Measurements from ENCODE around the gene SPACDR.
"Not testable (repeated sequence)": the region's sequence is repeated elsewhere in the genome, so short reads cannot be mapped to it uniquely, and the experiment has no call there.

SPACDR gene

DNA sequence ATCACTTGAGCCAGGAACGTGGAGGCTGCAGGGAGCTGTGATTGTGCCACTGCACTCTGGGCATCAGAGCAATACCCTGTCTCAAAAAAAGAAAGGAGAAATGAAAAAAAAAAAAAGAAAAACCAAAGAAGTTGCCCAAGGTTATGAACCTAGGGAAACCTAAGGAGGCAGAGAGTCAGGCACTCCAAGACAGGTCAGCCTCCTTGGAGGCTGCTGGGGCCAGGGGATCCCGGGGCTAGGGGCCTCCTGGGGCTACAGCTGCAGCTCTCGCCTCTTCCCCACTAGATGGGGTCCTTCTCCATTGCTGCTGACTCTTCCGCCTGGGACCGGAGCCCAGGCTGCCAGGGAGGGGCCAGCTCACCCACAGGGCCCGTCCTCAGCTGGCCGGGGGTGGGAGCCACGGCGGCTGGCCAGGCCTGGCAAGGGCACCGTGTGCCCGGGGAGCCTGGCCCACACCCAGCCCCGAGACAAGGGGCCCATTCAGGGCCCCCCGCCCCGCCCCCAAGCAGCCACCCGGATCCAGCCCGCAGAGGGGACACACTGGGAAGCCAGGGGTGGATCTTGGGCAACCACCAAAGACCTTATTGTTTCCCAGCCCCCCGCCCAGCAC, 1.7 kb upstream of the SPACDR start:
- no peak for DNase-seq (ENCODE audit: low read depth)

- no peak for DNase-seq (ENCODE audit: low read depth)
These were observed 1.2 kb upstream of the SPACDR start for GRCh38 chr7:100465299-100465698.

DNA sequence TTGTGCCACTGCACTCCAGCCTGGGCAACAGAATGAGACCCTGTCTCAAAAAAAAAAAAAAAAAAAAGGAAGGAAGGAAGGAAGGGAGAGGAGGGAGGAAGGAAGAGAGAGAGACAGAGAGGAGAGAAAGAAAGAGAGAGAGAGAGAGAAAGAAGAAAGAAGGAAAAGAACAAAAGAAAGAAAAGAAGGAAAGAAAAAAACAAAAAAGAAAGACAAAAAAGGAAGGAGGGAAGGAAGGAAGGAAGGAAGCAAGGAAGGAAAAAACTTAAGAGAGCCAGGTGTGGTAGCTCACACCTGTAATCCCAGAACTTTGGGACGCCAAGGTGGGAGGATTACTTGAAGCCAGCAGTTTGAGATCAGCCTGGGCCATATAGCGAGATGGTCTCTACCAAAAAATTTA, 731 bp upstream of the SPACDR start:
- no peak for DNase-seq (ENCODE audit: low read depth)

- DNase-seq (ENCODE audit: low read depth) = no peak
These were observed 7.0 kb downstream of the SPACDR start for GRCh38 chr7:100457033-100457432.

GRCh38 chr7:100456562-100456961, 7.5 kb downstream of the SPACDR start:
- DNase-seq (ENCODE audit: low read depth) = no peak

- DNase-seq (ENCODE audit: low read depth) = no peak
These were observed 8.9 kb downstream of the SPACDR start for GRCh38 chr7:100455206-100455605.

DNA sequence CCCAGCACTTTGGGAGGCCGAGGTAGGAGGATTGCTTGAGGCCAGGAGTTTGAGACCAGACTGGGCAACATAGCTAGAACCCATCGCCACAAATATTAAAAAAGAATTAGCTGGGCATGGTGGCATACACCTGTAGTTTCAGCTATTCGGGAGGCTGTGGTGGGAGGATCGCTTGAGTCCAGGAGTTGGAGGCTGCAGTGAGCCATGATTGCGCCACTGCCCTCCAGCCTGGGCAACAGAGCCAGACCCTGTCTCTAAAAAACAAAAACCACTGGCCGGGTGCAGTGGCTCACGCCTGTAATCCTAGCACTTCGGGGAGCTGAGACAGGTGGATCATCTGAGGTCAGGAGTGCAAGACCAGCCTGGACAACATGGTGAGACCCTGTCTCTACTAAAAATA, 10.2 kb downstream of the SPACDR start:
- DNase-seq (ENCODE audit: low read depth) = not testable (repeated sequence)

GRCh38 chr7:100452513-100452912, 11.5 kb downstream of the SPACDR start:
- no peak for DNase-seq (ENCODE audit: low read depth)

DNA sequence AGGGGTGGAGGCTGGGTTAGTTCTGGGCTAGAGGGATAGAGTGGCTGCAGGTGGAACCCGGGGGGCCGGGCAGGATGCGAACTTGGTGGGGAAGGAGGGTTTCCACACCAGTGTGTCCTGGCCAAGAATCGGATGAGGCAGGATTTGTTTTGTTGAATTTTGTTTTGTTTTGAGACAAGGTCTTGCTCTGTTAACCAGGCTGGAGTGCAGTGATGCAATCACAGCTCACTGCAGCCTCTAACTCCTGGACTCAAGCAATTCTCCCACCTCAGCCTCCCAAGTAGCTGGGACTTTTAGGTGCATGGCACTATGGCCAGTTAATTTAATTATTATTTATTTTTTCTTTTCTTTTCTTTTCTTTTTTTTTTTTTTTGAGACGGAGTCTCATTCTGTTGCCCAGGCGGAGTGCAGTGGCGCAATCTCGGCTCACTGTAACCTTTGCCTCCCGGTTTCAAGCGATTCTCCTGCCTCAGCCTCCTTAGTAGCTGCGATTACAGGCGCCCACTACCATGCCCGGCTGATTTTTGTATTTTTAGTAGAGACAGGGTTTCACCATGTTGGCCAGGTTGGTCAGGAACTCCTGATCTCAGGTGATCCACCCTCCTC, 14.8 kb downstream of the SPACDR start:
- DNase-seq (ENCODE audit: low read depth) = no peak

- DNase-seq (ENCODE audit: low read depth) = not testable (repeated sequence)
These were observed 16.7 kb downstream of the SPACDR start for GRCh38 chr7:100447363-100447762.

DNA sequence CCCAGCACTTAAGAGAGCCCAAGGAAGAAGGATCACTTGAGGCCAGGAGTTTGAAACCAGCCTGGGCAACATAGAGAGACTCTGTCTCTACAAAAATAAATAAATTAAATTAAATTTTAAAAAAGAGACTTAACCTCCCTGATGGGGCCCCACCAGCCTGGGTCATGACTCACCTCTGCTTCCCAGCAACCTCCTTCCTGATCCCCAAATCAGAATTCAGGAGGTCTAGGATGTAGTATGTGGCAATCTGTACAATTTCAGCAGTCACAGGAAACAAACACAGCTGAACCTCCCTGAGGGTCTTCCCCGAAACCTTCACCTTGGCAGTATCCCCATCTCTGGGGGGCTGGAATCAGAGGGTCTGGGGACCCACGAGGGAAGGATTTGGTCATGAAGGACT, 18.0 kb downstream of the SPACDR start:
- no peak for DNase-seq (ENCODE audit: low read depth)

DNA sequence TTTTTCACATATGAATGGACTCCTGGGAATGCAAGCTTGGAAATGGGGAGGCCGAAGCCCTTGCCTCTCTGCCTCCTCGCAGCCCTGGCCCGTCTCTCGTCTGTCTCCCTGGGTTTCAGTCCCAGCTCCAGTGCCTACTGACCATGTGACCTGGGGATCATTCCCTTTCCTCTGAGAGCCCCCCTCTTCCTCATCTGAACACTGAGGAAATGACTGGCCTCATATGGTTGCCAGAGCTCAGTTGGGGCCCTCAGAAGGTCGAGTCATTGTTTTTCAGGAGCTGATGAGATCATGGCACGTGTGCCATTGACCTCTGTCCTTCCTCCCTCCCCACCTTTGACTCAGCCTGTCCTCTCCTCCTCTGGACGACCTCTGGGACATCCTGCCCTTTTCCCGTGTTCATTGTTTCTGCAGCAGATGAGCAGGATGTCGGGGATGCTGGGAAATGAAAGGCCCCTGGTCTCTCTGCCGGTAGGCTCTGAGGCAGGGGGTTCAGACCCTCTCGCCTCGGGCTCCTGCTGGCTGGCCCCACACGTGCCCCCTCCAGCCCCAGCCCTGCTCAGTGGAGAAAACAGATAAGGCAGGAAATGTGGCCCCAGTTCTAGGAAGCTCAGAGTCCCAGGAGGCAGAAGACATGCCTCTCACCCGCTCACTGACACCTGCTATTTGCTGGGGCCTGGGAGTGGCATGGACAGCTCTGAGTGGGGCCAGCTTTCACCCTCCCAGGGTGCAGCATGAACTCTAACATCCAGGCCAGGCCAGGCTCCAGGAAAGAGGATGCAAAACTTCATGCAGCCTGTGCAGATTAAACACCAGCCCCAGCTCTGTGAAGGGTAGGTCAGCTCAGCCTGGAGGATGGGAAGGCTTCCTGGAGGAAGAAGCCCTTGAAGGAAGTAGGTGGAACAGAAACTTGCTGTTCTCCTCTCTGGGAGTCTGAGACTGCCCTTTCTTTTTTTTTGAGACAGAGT, 19.5 kb downstream of the SPACDR start:
- DNase-seq (ENCODE audit: low read depth) = no peak

GRCh38 chr7:100443096-100443840, 20.8 kb downstream of the SPACDR start:
- no peak for DNase-seq (ENCODE audit: low read depth)

DNA sequence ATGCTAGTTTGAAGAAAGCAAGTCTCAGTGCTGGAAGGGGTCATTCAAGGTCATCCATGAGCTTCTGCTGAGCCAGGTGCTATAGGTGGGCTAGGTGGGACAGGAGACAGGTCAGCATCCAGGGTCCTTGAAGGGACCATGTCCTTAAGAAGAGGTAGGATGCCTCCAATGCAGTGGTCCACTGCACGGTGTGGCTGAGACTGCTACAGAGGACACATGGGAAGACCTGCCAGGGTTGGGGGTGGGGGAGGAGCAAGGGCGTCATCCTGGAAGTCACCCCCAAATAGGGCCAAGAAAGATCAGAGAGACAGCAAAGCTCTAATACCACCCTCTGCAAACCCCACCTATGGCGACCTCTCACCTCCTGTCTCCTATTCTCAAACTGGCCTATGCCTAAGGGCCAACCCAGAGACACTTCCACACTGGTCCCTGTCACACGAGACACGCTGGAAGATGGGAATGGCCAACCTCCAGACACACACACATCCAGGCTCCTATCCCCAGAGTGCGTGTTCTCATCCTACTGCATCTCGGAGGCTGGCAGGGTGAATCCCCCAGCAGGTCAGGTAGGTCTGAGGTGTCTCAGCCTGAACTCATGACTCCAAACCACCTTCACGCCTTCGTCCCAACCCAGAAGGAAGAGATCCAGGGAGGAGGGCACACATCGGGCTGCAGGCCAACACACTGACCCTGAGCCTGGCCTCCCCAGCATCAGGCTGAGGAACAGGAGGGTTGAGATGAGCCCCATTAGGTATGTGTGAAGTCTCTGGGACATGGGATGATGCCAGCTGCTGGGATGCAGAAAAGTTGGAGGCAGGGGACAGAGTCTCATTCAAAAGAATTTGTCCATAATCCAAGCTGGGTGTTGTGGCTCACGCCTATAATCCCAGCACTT, 22.2 kb downstream of the SPACDR start:
- no peak for DNase-seq (ENCODE audit: low read depth)

GRCh38 chr7:100439244-100439643, 24.8 kb downstream of the SPACDR start:
- DNase-seq (ENCODE audit: low read depth) = not testable (repeated sequence)

DNA sequence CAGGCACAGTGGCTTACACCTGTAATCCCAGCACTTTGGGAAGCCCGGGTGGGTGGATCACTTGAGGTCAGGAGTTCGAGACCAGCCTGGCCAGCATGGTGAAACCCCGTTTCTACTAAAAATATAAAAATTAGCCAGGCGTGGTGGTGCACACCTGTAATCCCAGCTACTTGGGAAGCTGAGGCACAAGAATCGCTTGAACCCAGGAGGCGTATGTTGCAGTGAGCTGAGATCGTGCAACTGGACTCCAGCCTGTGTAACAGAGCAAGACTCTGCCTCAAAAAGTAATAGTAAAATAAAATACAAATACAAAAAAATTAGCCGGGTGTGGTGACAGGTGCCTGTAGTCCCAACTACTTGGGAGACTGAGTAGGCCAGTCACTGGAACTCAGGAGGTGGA, 25.3 kb downstream of the SPACDR start:
- DNase-seq (ENCODE audit: low read depth) = not testable (repeated sequence)

DNA sequence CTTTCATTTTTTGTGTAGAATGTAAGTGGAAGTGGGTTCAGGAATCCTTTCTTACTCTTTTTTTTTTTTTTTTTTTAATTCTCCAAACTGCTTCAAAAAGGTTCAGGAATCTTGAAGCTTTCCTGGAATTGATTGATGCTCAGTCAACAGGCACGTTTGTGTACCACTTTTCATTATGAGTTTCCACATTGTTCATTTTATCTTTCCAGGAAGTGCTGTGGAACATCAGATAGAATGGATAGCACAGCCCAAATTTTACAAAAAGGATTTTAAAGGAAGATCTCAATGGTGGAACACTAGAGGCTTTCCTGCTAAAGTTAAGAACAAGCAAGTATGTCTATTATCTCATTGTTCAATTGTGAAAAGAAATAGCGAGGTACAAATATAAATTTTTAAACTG, 25.9 kb downstream of the SPACDR start:
- DNase-seq (ENCODE audit: low read depth) = no peak

- no peak for DNase-seq (ENCODE audit: low read depth)
These were observed 26.6 kb downstream of the SPACDR start for GRCh38 chr7:100437150-100438100.

DNA sequence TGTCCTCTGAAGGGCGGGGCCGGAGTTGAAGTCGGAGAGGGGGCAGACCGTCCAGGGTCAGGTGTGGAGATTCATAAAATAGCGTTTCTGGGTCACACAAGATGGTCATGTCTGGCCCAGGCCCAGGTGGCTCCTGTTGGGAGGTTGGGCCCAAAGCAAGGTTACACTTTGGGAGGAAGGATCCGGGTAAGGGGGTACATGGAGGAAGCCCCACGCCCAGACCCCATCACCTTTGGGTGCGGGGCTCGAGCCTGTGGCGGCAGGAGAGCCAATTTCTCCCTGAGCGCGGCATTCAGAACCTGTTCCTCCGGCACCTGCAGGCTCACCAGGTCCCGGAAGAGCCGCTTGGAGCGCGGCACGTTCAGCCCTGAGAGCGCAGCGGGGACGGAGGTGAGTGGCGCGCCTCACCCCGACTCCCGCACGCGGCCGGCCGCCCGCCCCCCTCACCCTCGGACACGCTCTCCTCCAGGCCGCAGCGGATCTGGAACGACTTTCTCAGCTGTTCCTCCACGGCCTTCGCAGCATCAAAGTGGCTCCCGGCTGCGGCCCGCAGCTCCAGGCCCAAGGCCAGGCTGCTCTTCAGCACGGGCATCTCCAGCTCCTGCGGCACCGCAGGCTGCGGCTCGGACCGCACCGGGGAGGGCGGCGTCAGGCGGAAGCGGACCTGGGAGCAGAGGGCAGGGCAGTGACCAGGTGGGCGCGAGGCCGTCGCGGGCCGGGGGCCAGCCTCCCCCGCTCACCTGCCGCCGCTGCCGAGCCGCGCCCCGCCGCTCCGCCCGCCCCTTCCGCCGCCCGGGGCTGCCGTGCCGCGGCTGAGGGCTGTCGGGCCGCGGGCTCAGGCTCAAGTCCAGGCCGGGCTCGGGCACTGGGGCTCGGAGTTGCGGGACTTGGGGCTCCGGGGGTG, 28.4 kb downstream of the SPACDR start:
- peak; percentile 36 for DNase-seq (ENCODE audit: low read depth)
